ENCODE data around the gene SPEN.
"Not testable (repeated sequence)": the region's sequence is repeated elsewhere in the genome, so short reads cannot be mapped to it uniquely, and the experiment has no call there.

The SPEN gene

GRCh38 chr1:15858672-15859372, 11.3 kb downstream of the SPEN start:
- no peak for DNase-seq

- DNase-seq: no peak
Observed at GRCh38 chr1:15863156-15863901, 15.8 kb downstream of the SPEN start.

- DNase-seq: no peak
Observed at GRCh38 chr1:15866721-15867201, 19.3 kb downstream of the SPEN start.

- no peak for DNase-seq
Observed at GRCh38 chr1:15867288-15867687, 19.8 kb downstream of the SPEN start.

- no peak for DNase-seq
Observed at GRCh38 chr1:15869413-15869812, 21.9 kb downstream of the SPEN start.

- no peak for DNase-seq
Observed at GRCh38 chr1:15870421-15870820, 22.9 kb downstream of the SPEN start.

- DNase-seq: no peak
Observed at GRCh38 chr1:15874471-15874870, 27.0 kb downstream of the SPEN start.

GRCh38 chr1:15876357-15877055, 29.0 kb downstream of the SPEN start:
- no peak for DNase-seq

- DNase-seq: no peak
Observed at GRCh38 chr1:15881961-15882360, 34.5 kb downstream of the SPEN start.

- DNase-seq: no peak
Observed at GRCh38 chr1:15882665-15883064, 35.2 kb downstream of the SPEN start.

- DNase-seq: no peak
Observed at GRCh38 chr1:15883326-15883725, 35.8 kb downstream of the SPEN start.

GRCh38 chr1:15884477-15884876, 37.0 kb downstream of the SPEN start:
- DNase-seq: no peak

GRCh38 chr1:15885269-15885668, 37.8 kb downstream of the SPEN start:
- DNase-seq: no peak

GRCh38 chr1:15885701-15886610, 38.4 kb downstream of the SPEN start:
- peak; percentile 64 for DNase-seq

GRCh38 chr1:15886611-15887167, 39.2 kb downstream of the SPEN start:
- DNase-seq: no peak

- not testable (repeated sequence) for DNase-seq
Observed at GRCh38 chr1:15892857-15893599, 45.5 kb downstream of the SPEN start.

GRCh38 chr1:15895233-15895632, 47.7 kb downstream of the SPEN start:
- DNase-seq: no peak

GRCh38 chr1:15896841-15897610, 49.5 kb downstream of the SPEN start:
- not testable (repeated sequence) for DNase-seq

GRCh38 chr1:15899266-15899665, 51.8 kb downstream of the SPEN start:
- DNase-seq: no peak

GRCh38 chr1:15900662-15901279, 53.3 kb downstream of the SPEN start:
- DNase-seq: no peak

Measured in NCI-H2107 (cell line).